ENCODE results near the gene PIAS1.

The PIAS1 gene

GRCh38 chr15:68192117-68192516, 138.0 kb downstream of the PIAS1 start:
- no peak for DNase-seq (ENCODE audit: low read depth)
- TF ChIP-seq CTCF (conservative IDR thresholded peaks at IDR 0.05; ENCODE audit: low read length): no peak
- H3K4me3 ChIP-seq (ENCODE audit: low read length): no peak overlapping the region

GRCh38 chr15:68192804-68193486, 138.8 kb downstream of the PIAS1 start:
- no peak for TF ChIP-seq CTCF (conservative IDR thresholded peaks at IDR 0.05; ENCODE audit: low read length)
- no peak for DNase-seq (ENCODE audit: low read depth)
- no peak overlapping the region for H3K4me3 ChIP-seq (ENCODE audit: low read length)

- H3K4me3 ChIP-seq (ENCODE audit: low read length): no peak overlapping the region
- no peak for TF ChIP-seq CTCF (conservative IDR thresholded peaks at IDR 0.05; ENCODE audit: low read length)
- DNase-seq (ENCODE audit: low read depth): no peak
Observed at GRCh38 chr15:68195336-68196112, 141.4 kb downstream of the PIAS1 start.

DNA sequence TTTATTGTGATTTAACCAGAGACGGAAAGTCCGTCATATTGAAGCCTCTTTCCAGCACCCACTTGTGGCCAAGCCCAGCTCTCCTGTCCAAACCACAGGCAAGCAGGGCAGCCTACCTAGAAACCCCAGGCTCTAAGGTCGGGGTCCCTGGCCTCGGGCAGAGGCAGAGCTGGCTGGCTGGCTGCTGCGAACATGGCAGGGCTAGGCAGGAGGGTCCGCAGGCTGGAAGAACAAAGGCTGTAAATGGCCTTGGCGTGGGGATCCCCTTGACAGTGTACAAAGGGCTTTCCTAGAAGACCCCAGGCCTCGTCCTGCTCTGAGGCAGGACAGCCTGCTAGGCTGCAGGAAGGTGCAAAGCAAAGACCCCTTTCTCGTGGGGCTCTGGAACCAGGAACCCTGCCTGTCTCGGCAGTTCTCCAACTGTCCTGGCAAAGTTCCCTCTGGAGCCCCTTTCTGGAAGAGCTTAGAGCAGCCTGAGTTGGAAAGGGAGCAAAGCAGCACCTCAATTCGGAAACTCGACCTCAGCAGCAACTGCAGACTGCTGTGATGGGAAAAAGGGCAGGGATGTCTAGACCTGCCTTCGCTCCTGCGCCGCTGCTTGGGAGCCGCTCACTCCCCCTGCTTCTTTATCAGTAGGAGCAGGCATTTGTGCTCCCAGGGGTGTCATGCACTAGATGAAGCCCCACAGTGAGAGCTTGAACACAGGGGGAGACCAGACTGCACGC, 142.5 kb downstream of the PIAS1 start:
- TF ChIP-seq CTCF (conservative IDR thresholded peaks at IDR 0.05; ENCODE audit: low read length): no peak
- DNase-seq (ENCODE audit: low read depth): no peak
- H3K4me3 ChIP-seq (ENCODE audit: low read length): no peak overlapping the region

DNA sequence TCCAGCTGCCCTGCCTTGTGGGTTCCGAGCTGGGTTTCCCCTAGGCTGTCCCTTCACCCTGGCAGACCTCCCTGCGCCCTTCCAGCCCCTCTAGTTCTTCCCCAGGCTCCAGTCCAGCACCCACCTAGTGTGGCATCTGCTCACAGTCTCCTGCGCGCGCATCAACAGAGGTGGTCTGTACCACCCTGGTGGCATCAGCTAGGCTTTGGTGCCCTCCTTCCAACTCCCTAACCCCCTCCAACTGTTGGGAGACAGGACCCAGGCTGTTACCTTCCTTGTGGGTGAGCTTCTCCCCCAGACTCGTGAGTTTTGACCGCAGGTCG, 143.0 kb downstream of the PIAS1 start:
- no peak for DNase-seq (ENCODE audit: low read depth)
- no peak overlapping the region for H3K4me3 ChIP-seq (ENCODE audit: low read length)
- no peak for TF ChIP-seq CTCF (conservative IDR thresholded peaks at IDR 0.05; ENCODE audit: low read length)

GRCh38 chr15:68197661-68198437, 143.7 kb downstream of the PIAS1 start:
- no peak overlapping the region for H3K4me3 ChIP-seq (ENCODE audit: low read length)
- DNase-seq (ENCODE audit: low read depth): no peak
- TF ChIP-seq CTCF (conservative IDR thresholded peaks at IDR 0.05; ENCODE audit: low read length): no peak

Data from AG10803 (cell line).